Activated naive CD4-positive, alpha-beta T cell treated with Interleukin-2 at 50 U/mL for 16 hours (primary cell): ENCODE data around the gene TYK2.

Source experiments
- DNase-seq: peaks from one replicate; pipeline ENCODE4 v3.0.0-alpha.2; 2020

Gene TYK2

DNA sequence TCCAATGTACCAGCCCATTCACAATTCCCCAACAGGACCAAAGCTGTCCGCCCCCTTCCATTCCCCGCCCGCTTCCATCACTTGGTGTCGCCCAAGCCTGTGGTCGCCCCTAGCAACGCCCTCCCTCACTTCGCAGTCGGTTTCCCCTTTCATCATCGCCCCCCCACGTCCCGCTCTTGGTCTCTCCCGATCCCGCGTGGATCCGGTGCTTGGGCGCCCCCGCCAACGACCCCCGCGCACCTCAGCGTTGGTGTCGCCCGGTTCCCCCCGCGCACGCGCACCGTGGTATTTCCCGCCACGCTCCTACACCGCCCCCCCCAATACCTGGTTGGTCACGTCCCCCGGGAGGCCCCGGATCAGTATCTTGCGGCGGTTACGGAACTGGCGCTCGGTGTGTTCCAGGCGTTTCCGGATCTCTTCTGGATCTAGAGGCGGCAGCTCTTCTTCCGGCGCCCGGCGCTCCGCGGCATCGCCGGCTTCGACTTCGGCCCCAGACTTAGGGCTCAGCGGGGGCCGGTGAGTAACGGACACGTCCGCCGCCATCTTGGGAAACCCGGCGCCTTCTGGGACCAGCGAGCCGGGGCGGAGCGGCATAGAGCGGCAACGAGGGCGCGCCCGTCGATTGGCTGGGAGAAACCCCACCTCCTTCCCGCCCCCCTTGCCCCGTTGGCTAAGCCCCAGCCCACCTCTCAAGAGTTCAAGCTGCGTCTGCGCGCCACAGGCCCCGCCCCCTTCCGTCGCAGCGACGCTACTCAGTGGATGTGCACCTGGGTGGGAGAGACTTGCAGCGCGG is 47.2 kb downstream of the TYK2 start, which contains the start of gene RAVER1:
Gene RAVER1 (minus strand): TSS at position 565 of the 793 bp plus-strand sequence. CDS start 22 bp downstream, at position 543.
- peak; percentile 99 for DNase-seq

DNA sequence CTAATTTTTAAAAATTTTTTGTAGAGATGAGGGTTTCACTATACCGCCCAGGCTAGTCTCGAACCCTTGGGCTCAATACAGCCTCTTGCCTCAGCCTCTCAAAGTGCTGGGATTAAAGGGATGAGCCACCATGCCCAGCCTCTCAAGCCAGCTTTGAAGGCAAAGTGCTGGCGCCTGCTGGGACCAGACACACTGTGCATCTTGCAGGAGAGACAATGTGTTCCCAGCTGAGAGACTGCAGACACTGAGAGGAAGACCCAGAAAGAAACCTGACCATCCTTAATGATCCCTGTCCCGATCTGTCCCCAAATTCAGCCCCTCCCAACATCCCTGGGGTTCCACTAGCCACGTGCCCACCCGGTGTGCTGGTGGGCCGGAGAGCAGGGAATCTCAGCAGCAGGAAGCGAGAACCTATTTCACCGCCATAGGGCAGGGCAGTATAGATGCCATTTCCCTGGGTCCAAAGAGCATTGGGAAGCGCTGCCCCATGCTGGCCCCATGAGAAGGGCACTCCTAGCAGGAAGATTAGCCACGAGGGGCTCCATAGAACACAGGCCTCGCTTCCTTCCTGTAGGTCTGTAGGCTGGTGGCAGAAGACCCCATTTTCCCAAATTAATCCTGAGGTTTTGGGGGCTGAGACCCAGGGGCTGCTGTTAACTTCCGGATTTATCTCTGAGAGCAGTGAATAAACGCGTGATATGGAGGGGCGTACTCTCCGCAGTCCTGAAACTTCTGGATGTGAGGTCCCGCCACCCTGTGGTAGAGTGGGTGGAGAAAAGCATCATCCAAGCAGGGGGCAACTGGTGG is 48.0 kb downstream of the TYK2 start:
- no peak for DNase-seq

DNA sequence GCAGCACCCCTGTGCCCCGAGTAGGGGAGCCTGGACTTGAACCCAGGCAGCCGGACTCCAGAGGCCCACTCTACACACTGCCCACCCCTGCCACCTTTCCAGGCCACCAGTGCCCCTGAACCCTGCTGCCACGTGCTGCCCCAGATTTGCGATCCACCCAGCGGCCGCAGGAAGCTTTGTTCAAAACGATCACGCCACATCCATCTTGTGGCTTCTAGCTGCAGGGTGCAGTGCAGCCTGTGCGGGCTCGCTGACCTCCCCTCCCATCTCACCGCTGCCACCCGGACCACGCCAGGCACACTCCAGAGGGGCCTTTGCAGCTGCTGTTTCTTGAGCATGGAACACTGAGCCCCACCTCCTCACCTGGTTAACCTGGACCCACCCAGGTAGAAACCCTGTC is 50.8 kb downstream of the TYK2 start:
- DNase-seq = no peak

DNA sequence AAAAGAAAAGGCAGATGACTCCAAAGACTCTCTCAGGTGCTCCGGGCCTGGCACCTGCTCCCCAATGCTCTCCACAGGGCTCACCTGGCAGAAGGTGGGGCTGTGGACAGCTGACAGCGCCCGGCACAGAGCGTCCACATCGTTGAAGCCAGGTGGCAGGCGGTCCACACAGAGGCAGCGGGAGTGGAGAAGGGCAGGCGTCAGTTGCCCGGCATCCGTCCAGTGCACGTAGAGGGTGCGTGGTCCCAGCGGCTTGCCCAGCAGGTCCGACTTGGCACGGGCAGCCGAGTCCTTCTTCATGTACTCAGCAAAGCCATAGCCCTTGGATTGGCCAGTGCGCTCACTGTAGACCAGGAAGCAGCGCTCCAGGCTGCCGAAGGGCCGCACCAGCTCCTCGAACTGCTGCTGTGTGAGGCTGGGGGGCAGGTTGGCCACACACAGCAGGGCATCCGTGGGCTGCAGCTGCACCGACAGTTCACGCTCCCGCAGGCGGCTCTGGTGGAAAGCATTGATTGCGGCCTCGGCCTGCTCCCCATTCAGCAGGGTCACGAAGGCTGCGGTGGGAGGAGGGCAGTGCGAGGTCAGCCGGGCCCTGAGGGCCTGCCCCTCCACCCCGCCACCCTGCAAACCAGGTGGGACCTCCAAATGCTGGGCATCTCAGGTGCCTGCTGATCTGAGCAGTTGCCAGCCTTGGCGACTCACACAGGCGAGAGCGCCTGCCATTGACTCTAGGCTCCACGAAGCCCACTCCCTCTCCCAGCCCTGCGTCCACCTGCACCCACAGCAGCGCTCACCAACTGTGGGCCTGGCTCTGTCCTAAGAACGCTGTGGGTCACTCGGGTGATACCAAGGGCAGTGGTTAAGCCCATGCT is 51.6 kb downstream of the TYK2 start:
- DNase-seq = no peak

DNA sequence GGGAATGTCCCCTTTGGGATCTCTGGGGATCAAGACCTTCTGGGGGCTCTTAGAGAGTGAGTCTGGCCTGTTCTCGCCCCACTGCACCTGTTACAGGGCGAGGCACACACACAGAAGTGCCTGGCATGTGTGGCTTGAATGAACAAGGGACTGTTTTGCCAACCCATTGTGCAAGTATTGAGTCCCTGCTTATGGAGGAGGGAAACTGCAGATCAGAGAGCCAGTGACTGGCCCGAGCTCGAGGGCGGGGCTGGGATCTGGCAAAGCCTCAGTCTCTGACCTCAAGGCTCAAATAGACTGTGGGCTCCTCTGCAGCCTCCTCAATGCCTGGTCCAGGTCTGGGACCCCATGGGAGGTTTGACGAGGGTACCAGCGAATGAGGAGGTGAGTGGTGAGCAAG is 52.6 kb downstream of the TYK2 start:
- no peak for DNase-seq

DNA sequence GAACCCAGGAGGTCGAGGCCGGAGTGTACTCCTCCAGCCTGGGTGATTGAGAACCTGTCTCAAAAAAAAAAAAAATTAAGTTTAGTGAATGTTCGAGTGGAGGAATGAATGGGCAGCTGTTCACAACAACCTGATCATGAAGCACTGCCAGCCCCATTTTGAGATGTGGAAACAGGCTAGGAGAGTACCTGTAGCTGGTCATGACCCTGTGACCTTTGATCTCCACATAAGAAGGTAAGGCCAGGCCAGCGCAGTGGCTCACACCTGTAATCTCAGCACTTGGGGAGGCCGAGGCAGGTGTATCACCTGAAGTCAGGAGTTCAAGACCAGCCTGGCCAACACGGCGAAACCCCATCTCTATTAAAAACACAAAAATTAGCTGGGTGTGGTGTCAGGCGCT is 54.6 kb downstream of the TYK2 start:
- no peak for DNase-seq

DNA sequence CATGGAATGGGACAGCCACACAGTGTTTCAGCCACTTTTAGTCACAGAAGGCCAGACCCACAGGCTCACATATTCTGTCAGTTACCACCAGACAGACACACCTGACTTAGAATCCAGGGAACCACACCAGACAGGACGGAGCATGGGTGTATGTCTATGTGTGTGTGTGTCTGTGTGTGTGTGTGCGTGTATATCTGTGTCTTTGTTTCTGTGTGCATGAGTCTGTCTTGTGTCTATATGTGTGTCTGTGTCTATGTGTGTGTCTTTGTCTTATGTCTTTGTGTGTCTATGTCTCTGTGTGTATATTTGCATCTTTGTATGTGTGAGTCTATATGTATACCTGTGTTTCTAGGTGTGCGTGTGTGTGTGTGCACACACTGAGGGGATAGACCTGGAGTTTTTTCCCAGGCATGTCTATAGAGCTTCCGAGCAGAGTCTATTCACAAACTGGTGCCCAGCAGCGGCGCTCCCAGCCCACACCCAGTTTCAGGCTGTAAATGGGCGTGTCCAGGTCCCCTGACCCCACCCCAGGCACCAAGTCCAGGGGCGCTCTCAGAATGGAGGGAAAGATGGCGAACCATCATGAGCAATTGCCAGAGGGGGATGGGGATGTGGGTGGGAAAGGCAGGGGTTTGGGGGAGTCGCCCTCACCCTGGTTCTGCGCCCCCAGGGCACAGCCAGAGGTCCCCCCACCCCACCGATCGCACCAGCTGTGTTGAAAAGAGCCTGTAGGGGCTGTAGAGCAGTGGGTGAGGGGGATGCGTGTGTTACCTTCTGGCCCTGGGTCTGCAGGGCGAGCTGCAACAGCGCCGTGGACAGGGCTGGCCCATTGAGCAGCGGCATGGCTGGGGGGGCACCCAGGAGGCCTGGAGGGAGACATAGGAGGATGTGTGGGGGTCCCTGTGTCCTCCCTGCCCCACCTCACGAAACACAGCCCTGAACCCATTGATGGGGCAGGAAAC is 58.2 kb downstream of the TYK2 start:
- DNase-seq = no peak

DNA sequence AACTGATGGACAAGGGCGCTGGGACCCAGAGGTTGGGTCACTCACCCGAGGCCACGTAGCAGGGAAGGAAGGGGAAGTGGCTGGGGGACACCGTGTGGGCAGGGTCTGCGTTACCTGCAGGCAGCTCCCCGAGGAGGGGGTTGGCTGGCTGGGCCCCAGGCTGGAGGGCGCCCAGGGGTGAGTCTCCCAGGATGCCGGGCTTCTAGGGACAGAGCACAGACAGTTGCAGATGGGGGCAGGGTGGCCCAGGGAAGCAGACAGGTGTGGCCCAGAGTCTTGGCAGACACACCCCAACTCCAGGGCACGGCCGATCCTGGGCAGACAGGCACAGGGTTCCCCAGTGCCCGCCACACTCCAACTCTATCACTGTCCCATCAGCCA is 59.0 kb downstream of the TYK2 start:
- DNase-seq = no peak

DNA sequence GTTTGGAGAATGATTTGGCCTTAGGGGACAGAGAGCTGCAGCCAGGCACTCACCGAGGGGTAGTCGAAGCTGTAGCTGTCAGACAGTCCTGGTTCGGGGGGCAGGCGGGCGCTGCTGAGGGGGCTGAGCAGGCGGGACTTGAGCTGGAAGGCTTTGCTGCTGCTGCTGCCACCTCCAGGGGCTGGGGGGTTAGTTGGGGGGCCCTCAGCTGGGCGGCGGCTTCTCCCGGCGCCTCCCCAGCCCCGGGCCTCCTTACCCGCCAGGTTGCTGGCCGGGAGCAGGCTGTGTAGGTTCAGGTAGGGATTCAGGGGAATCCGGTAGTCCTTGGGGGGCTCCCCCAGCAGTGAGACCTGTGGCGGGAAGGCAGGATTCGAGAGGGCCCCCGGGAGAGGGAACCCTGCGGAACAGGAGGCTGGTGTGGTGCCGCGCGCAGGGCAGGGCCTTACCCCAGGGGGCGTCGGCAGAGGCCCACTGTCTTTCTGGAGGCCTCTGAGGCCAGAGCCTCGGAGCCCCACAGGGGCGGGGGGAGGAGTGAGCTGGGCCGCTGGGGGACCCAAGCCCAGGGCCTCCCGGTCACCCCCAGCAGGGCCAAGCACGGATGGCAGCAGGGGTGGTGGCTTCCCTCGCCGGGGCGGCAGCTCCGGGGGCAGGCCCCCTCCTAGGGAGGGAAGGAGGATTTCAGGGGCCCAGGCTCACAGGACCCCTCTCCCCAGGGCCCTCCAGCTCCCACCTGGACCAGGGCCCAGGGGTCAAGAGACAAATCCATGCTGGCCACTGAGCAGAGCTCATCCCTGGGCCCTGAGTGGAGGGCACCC is 59.6 kb downstream of the TYK2 start:
- DNase-seq = no peak

DNA sequence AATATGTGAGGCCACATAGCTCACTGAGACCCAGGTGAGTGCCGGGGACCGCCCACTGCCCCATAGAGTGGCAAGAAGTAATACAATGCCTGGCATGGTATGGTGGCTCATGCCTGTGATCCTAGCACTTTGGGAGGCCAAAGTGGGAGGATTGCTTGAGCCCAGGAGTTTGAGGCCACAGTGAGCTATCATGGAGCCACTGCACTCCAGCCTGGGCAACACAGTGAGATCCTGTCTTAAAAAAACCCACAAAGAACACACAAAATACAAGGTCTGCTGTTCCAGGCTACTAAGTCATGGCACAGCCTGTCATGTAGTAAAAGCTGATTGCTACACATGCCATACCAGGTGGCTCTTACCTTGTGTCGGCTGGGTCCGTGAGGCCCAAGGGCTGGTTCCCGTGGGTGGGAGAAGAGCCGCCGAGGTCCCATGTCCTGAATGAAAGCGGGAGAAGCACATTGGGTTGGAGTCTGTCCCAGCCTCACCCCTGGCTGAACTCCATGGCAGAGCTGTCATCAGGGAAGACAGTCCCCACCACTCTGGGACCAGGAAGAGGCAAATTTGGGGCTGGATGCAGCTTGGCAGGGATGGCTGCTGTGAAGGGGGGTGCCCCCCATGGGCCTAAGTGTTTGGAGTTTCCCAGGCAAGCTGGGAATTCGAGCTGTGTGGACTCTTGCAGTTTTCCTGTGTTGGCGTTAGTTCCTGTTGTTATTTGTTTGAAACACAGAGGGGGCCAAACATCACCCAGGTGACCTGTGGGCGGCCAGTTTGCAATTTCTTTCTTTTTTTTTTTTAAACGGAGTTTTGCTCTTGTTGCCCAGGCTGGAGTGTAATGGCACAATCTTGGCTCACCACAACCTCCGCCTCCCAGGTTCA is 61.3 kb downstream of the TYK2 start:
- DNase-seq = no peak

DNA sequence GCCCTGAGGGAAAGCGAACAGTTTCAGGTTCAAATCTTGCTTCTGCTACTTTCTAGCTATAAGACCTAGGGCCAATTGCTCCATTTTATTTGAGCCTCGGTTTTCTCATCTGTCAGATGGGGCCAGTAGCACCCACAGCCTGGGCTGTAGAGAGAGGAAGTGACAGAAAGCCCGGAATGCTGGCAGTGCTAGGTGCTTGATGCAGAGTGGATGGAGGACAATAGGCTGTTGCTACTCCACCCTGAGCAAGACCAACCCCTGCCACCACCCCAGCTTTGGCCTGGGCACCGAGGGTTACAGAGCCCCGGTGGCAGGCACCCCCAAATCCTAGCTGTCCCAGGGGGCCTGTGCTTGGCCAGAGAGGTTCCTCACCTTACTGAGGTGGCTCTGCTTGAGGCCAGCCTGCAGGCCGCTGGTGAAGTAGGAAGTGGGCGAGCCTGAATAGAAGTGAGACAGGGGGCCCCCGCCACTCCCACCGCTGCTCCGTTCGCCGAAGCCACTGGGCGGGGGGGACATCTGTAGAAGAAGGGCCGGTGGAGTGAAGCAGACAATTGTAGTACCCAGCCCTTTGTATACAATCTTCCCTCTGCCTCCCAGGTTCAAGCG is 62.4 kb downstream of the TYK2 start:
- no peak for DNase-seq

DNA sequence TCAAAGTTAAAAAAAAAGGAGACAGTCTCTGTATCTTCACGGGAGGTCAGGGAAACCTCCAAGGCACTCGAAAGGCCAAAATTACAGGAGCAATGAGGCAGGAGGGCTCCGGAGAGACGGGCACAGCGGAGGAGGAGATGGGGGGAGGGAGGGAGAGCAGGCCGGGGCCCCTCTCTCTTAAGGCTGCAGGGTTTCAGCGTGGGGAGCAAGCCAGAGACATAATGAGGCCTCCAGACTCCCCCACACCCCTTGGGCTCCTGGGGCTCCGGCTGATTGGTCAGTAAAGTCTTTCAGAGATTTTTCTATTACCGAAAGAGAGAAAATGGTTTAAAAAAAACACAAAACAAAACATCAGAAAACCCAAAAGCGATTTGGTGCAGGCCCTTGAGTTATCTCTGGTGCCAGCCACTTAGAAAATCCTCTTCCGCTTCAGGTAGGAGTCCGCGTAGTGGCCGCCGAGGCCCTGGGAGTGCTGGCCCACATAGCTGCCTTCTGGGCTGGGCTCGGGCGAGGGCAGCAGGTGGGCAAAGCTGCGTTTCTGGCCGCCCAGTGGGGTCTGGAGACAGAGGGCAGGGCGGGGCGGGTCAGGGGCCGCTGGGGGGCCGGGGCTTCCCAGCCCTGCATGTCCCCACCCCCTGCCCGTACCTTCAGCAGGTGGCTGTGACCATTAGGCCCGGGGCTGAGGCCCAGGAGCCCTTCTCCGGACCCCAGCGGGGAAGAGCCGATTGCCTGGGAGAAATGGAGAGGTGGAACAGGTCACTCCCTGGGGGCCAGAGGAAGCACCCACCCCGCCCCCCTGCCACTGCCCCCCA is 63.1 kb downstream of the TYK2 start:
- no peak for DNase-seq

DNA sequence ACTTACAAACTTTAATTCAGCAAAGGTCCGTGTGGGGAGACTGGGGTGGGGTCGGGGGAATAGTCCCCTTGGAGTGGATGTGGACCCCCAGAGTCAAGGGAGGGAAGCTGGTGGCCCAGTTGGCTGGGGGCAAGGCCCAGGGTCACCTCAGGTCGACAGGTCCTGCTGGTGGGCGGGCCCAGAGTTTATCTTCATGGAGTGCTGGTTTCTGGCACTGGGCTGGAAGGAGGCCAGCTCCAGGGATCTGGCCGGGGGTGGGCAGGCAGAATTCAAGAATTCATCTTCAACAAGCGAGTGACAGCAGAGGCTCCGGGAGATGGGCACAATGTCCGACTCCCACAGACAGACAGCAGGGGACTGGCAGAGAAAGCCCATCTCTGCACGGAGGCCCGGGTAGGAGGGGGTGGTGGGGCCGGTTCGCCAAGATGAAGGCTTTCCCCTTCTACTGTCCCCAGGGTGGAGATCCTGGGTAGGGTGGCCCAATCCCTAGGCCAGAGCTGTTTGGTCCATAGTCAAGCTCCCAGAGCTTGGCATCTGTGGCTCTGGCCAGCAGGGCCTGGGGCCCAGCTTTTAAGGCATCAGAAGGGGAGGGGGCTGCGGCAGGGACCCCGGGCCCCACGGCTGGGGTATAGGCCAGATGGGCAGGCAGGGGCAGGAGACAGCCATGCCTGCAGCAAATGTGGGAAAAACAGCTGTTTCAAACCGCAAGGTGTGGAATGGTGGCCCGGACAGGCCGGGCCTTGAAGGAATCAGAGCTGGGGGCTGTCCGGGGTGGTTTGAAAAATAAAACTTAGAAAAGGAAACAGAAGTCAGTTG is 63.9 kb downstream of the TYK2 start:
- DNase-seq = no peak

DNA sequence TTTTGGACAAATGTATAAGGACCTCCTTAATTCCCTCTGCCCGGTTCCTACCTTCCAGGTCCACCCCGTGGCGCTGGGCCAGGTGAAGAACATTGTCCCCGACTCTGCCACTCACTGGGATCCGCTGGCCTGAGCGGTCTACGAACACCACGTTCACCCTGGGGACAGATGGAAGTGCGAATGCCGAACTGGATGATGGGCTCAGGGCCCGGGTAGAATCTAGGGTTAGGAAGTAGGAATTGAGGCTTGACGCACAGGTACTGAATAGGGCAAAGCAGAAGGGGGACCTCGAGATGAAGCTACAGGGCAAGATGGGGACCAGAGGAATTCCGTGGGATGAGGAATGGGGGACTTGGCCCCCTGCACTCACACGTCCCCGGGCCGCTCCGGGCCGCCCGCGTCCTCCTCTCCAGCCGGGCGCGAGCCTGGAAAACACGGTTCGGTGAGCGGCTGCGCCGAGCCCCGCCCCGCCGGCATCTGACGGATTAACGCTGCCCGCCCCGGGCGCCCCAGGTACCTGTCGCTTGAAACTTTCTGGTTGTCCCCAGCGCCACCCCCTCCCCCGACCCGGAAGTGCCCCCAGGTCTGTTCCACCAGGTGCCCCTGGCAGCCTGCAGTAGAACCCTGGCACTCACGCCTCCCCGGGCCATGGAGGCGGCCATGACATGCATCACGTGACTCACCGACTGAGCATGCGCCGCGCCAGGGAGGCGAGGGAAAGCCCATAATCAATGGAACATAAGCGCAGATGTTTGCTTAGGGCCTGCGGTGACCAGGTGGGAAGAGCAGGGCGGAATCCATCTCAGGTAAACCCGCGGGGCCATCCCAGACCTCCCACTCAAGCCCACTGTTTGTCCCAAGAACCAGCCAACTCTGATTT is 64.8 kb downstream of the TYK2 start, which contains the start of gene FDX2:
Gene FDX2 (minus strand): TSS at position 681 of the 880 bp plus-strand sequence. CDS start 19 bp downstream, at position 662.
- peak; percentile 93 for DNase-seq

DNA sequence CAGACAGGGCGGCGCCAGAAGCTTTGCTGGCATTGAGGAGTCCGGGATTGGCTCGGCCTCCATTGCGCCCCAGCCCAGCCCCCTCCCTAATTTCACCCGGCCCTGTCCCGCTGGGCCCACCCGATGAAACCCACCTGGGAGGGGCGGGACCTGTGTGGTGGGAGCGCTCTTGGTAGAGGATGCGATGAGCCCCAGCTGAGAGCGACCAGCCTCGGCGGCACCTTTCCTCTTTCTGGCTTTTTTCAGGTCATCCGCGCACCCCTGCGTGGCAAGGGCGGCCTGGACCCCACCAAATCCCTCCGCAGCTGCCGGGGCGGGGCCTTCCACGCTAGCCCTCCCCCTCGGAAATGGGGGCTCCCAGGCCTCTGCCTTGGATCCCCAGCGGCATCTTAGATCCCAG is 70.9 kb downstream of the TYK2 start, which contains the start of gene ZGLP1:
Gene ZGLP1 (minus strand): TSS at position 393 of the 400 bp plus-strand sequence.
- DNase-seq = no peak

DNA sequence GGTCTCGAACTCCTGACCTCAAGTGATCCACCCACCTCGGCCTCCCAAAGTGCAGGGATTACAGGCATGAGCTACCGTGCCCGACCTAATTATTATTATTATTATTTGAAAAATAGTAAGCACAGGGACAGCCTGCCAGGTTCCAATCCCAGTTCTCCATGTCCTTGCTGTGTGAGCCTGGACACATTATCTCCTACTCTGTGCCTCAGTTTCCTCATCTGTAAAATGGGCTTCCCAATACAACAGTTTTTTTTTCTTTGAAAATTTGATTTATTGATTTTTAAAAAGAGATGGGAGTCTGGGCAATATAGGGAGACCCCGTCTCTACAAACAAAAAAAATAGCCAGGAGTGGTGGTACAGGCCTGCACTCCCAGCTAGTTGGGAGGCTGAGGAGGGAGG is 74.0 kb downstream of the TYK2 start:
- DNase-seq = no peak
